ENCODE measurements around the gene CASQ2. TPM values are rescaled to one million over a fixed set of nuclear protein-coding genes. Genes with fewer than 3 reads are reported as not detected.

CASQ2 gene
- total and polyA plus RNA-seq, 9 of the 15 experiments (the other 6 are each of a cell fraction or from before 2014, with no cell fraction given), result not detected

DNA sequence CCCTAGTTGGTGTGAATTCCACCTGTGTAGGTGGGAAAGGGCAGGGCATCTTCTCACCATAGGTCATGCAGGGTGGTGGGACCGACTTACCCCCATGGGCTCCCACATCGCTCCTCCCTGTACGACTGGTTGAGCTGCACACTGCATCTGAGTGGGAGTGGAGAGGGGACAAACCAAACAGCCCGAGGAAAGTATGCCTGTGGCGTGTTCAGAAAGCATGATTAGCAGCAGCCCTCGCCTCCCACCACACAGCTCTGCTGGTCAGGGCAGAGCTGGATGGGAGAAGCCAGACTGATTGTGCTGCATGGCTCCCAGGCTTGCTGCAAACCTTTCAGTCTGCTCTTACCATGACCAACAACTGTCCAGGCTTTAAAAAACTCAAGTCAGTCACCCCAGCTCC lies 102.3 kb downstream of the CASQ2 start:
- in situ Hi-C loops (cut with MboI), result no loop called here
- Histone ChIP-seq H3K36me3 (ENCODE audit: control insufficient read depth, insufficient read depth, low read length) (peaks cover 68% of the 10 kb centered on the region), H3K9me3 (replicated peaks; ENCODE audit: control insufficient read depth, insufficient read depth, low read depth, low read length) (no peaks in the 10 kb centered on the region), H3K9me1 (ENCODE audit: control insufficient read depth, insufficient read depth, low read length) (no peaks in the 10 kb centered on the region), H2AFZ (ENCODE audit: low read depth, low read length) (no peak overlapping the region), H3K4me3 (no peak overlapping the region), H3K79me2 (ENCODE audit: control insufficient read depth, insufficient read depth, low read length) (peaks cover 10% of the 10 kb centered on the region; the same call in 2 of the 3 replicates), H4K20me1 (replicated peaks; ENCODE audit: control insufficient read depth, insufficient read depth, low read length) (no peaks in the 10 kb centered on the region), H3K27me3 (ENCODE audit: control insufficient read depth in 2 of 2, insufficient read depth in 2 of 2, low read length in 2 of 2) (no peaks in the 10 kb centered on the region), H3K9ac (ENCODE audit: insufficient read depth in 1 of 2, low read depth in 2 of 2, low read length in 2 of 2) (peak overlapping the region in 1 of 2 experiments; percentile 49; a peak in 1 of 4 replicates), H3K4me2 (ENCODE audit: insufficient read depth, low read length) (no peak overlapping the region), H3K27ac (ENCODE audit: extremely low read depth, low read depth, low read length) (no peak overlapping the region), H3K4me1 (replicated peaks in 1 of 2; ENCODE audit: control insufficient read depth in 2 of 2, insufficient read depth in 2 of 2, low read length in 2 of 2) (peaks cover 6 to 36% of the 10 kb centered on the region in 2 experiments)
- WGBS (ENCODE audit: insufficient coverage, low coverage, missing lambda C conversion rate), result 83% methylated on average over 6 of the region's 6 CpGs
- ATAC-seq (no peak), DNase-seq (ENCODE audit: extremely low read depth in 1 of 4, low spot score in 3 of 4) (no peak), FAIRE-seq (no peak)
- BruUV-seq (replicated peaks), result no TSS peak
- intact Hi-C loops (cut with micrococcal nuclease), result no loop called here
- ChIA-PET POLR2A (interaction anchor here (0.7 to 3.4 kb wide), 2 partner anchors 12 to 47 kb away, joined by 3 to 16 read pairs; no protein-coding TSS in a partner anchor), CTCF (ENCODE audit: low intra/inter-chr PET ratio) (no interaction called here)
- TF ChIP-seq, protein P1, sequence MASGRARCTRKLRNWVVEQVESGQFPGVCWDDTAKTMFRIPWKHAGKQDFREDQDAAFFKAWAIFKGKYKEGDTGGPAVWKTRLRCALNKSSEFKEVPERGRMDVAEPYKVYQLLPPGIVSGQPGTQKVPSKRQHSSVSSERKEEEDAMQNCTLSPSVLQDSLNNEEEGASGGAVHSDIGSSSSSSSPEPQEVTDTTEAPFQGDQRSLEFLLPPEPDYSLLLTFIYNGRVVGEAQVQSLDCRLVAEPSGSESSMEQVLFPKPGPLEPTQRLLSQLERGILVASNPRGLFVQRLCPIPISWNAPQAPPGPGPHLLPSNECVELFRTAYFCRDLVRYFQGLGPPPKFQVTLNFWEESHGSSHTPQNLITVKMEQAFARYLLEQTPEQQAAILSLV (tag; IDR thresholded peaks at IDR 0.05), result no peak
- TF ChIP-seq SLC30A9 (CRISPR knock-in tag; IDR thresholded peaks at IDR 0.05) (no peak), MAFG (tag; conservative IDR thresholded peaks at IDR 0.05) (no peak), RBM15 (IDR thresholded peaks at IDR 0.05; ENCODE audit: insufficient read depth, low read length) (no peak), CXXC5 (CRISPR knock-in tag; IDR thresholded peaks at IDR 0.05) (no peak), HNRNPUL1 (IDR thresholded peaks at IDR 0.05; ENCODE audit: low read length) (no peak), SMC3 (conservative IDR thresholded peaks at IDR 0.05; ENCODE audit: insufficient read depth, low read depth, low read length) (no peak), FOXA1 (IDR thresholded peaks at IDR 0.05; ENCODE audit: borderline replicate concordance) (no peak), ZC3H4 (CRISPR knock-in tag; IDR thresholded peaks at IDR 0.05; ENCODE audit: borderline replicate concordance) (no peak), JUN (IDR thresholded peaks at IDR 0.05; ENCODE audit: borderline replicate concordance, low read depth, low read length) (no peak), JUN (CRISPR knock-in tag; IDR thresholded peaks at IDR 0.05; ENCODE audit: borderline replicate concordance) (no peak), SMARCB1 (IDR thresholded peaks at IDR 0.05; ENCODE audit: insufficient read length, low read depth) (no peak), ZNF644 (tag; IDR thresholded peaks at IDR 0.05; ENCODE audit: low read depth) (no peak)
- TF ChIP-seq, protein P2, sequence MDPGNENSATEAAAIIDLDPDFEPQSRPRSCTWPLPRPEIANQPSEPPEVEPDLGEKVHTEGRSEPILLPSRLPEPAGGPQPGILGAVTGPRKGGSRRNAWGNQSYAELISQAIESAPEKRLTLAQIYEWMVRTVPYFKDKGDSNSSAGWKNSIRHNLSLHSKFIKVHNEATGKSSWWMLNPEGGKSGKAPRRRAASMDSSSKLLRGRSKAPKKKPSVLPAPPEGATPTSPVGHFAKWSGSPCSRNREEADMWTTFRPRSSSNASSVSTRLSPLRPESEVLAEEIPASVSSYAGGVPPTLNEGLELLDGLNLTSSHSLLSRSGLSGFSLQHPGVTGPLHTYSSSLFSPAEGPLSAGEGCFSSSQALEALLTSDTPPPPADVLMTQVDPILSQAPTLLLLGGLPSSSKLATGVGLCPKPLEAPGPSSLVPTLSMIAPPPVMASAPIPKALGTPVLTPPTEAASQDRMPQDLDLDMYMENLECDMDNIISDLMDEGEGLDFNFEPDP (CRISPR knock-in tag; IDR thresholded peaks at IDR 0.05), result no peak
- TF ChIP-seq, protein P3, sequence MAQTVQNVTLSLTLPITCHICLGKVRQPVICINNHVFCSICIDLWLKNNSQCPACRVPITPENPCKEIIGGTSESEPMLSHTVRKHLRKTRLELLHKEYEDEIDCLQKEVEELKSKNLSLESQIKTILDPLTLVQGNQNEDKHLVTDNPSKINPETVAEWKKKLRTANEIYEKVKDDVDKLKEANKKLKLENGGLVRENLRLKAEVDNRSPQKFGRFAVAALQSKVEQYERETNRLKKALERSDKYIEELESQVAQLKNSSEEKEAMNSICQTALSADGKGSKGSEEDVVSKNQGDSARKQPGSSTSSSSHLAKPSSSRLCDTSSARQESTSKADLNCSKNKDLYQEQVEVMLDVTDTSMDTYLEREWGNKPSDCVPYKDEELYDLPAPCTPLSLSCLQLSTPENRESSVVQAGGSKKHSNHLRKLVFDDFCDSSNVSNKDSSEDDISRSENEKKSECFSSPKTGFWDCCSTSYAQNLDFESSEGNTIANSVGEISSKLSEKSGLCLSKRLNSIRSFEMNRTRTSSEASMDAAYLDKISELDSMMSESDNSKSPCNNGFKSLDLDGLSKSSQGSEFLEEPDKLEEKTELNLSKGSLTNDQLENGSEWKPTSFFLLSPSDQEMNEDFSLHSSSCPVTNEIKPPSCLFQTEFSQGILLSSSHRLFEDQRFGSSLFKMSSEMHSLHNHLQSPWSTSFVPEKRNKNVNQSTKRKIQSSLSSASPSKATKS (CRISPR knock-in tag; IDR thresholded peaks at IDR 0.05), result no peak
- TF ChIP-seq, protein P4, sequence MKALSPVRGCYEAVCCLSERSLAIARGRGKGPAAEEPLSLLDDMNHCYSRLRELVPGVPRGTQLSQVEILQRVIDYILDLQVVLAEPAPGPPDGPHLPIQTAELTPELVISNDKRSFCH (CRISPR knock-in tag; IDR thresholded peaks at IDR 0.05), result no peak
- TF ChIP-seq, protein P4 (tag; IDR thresholded peaks at IDR 0.05), result no peak
- TF ChIP-seq, protein P5, sequence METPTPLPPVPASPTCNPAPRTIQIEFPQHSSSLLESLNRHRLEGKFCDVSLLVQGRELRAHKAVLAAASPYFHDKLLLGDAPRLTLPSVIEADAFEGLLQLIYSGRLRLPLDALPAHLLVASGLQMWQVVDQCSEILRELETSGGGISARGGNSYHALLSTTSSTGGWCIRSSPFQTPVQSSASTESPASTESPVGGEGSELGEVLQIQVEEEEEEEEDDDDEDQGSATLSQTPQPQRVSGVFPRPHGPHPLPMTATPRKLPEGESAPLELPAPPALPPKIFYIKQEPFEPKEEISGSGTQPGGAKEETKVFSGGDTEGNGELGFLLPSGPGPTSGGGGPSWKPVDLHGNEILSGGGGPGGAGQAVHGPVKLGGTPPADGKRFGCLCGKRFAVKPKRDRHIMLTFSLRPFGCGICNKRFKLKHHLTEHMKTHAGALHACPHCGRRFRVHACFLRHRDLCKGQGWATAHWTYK (CRISPR knock-in tag; IDR thresholded peaks at IDR 0.05), result no peak

Data from K562 (cell line).